Brain microvascular endothelial cell (primary cell): ENCODE measurements around the gene CALD1.

Source experiments
- DNase-seq: peaks from one replicate; pipeline ENCODE4 v3.0.0-alpha.2; 2020
- H3K27ac ChIP-seq: fragments of 250-450 bp; sonication (Bioruptor Pico); 2 replicates; pipeline ENCODE4 v1.5.1; 2020; ENCODE audit warnings: mild to moderate bottlenecking, moderate library complexity
- H3K27me3 ChIP-seq: fragments of 250-450 bp; sonication (Bioruptor Pico); replicated peaks from 2 replicates; pipeline ENCODE4 v1.5.1; 2020; ENCODE audit warnings: mild to moderate bottlenecking
- H3K36me3 ChIP-seq: fragments of 250-450 bp; sonication (Bioruptor Pico); replicated peaks from 2 replicates; pipeline ENCODE4 v1.5.1; 2020; ENCODE audit warnings: mild to moderate bottlenecking
- H3K4me3 ChIP-seq: 2 replicates; pipeline ENCODE4 v1.5.1; 2011; ENCODE audit warnings: low read depth, mild to moderate bottlenecking, control low read depth, low read length, moderate library complexity
- in situ Hi-C: cut with HindIII; loops from 2 replicates; pipeline ENCODE4 v1.10.0; 2017; ENCODE audit warnings: low sequenced_read_pairs, low pct_ligation_motif_present
- TF ChIP-seq, protein P1 (sequence below): IDR thresholded peaks from 2 replicates; pipeline ENCODE4 v1.5.1; 2011; ENCODE audit warnings: low read depth, mild to moderate bottlenecking, moderate library complexity, low read length, control low read depth, inconsistent platforms; ENCODE audit errors: missing control alignments

Gene CALD1

DNA sequence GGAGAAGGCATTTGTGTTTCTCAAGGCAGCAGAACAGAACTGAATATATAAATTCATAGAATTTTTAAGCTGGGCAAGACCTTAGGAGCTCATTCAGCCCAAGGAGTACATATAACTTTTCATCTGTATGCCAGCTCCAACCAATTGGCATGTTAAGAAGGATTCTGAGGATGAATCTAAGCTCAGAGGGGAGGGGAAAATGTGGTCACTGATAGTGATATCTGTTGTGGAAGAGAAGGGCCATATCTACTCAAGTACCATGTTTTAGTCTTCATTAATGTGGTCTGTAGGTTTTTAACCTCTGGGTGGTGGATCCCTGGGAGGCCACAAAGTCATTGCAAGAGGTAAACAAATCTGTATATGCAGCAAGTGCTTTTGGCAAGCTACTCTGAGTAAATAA lies 6.4 kb downstream of the CALD1 start:
- TF ChIP-seq, protein P1, sequence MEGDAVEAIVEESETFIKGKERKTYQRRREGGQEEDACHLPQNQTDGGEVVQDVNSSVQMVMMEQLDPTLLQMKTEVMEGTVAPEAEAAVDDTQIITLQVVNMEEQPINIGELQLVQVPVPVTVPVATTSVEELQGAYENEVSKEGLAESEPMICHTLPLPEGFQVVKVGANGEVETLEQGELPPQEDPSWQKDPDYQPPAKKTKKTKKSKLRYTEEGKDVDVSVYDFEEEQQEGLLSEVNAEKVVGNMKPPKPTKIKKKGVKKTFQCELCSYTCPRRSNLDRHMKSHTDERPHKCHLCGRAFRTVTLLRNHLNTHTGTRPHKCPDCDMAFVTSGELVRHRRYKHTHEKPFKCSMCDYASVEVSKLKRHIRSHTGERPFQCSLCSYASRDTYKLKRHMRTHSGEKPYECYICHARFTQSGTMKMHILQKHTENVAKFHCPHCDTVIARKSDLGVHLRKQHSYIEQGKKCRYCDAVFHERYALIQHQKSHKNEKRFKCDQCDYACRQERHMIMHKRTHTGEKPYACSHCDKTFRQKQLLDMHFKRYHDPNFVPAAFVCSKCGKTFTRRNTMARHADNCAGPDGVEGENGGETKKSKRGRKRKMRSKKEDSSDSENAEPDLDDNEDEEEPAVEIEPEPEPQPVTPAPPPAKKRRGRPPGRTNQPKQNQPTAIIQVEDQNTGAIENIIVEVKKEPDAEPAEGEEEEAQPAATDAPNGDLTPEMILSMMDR, result no peak
- peaks cover 46% of the 10 kb centered on the region for H3K36me3 ChIP-seq
- in situ Hi-C loops, result no loop called here
- H3K27ac ChIP-seq, result peak overlapping the region; percentile 17
- no peak overlapping the region for H3K4me3 ChIP-seq
- no peak for DNase-seq
- no peaks in the 10 kb centered on the region for H3K27me3 ChIP-seq

GRCh38 chr7:134787064-134787463 lies 7.6 kb downstream of the CALD1 start:
- no peak for DNase-seq
- in situ Hi-C loops, result no loop called here
- H3K36me3 ChIP-seq, result peaks cover 42% of the 10 kb centered on the region
- H3K4me3 ChIP-seq, result no peak overlapping the region
- H3K27ac ChIP-seq, result peak overlapping the region; percentile 17
- no peaks in the 10 kb centered on the region for H3K27me3 ChIP-seq
- TF ChIP-seq, protein P1, result no peak

- DNase-seq, result no peak
- in situ Hi-C loops, result no loop called here
- TF ChIP-seq, protein P1, result no peak
- Histone ChIP-seq H3K27me3 (no peaks in the 10 kb centered on the region), H3K27ac (peak overlapping the region; percentile 17), H3K36me3 (peaks cover 36% of the 10 kb centered on the region), H3K4me3 (no peak overlapping the region)
Observed at GRCh38 chr7:134787720-134788119, 8.3 kb downstream of the CALD1 start.

GRCh38 chr7:134788191-134788590 lies 8.8 kb downstream of the CALD1 start:
- Histone ChIP-seq H3K4me3 (no peak overlapping the region), H3K27ac (no peak overlapping the region)

GRCh38 chr7:134789967-134790685 lies 10.7 kb downstream of the CALD1 start:
- TF ChIP-seq, protein P1, result no peak
- peak overlapping the region; percentile 63 for H3K27ac ChIP-seq
- no peak overlapping the region for H3K4me3 ChIP-seq
- peaks cover 25% of the 10 kb centered on the region for H3K36me3 ChIP-seq
- no peaks in the 10 kb centered on the region for H3K27me3 ChIP-seq
- in situ Hi-C loops, result no loop called here
- peak; percentile 63 for DNase-seq

More at GRCh38 chr7:134788191-134788590, 8.8 kb downstream of the CALD1 start:
- TF ChIP-seq, protein P1, result no peak
- DNase-seq, result no peak
- in situ Hi-C loops, result no loop called here
- Histone ChIP-seq H3K36me3 (peaks cover 31% of the 10 kb centered on the region), H3K27me3 (no peaks in the 10 kb centered on the region)

GRCh38 chr7:134792968-134793367 lies 13.5 kb downstream of the CALD1 start:
- TF ChIP-seq, protein P1, result no peak
- Histone ChIP-seq H3K36me3 (peaks cover 23% of the 10 kb centered on the region), H3K27me3 (no peaks in the 10 kb centered on the region), H3K4me3 (no peak overlapping the region), H3K27ac (peak overlapping the region; percentile 92)
- in situ Hi-C loops, result no loop called here
- peak; percentile 92 for DNase-seq
